Psoas muscle (tissue), 8 donors: ENCODE measurements around the gene GPA33. TPM values are rescaled to one million over a fixed set of nuclear protein-coding genes. Genes with fewer than 3 reads are reported as not detected.

Experiments
- ATAC-seq, 4 donors: fragments of 200-7000 bp; cut with Tn5 transposase; one replicate each; pipeline ENCODE4 v1.9.1; 2020; ENCODE audit warnings: moderate library complexity in 3 of 4, mild to moderate bottlenecking in 2 of 4
- DNase-seq, 2 donors: peaks; one replicate each; pipeline ENCODE4 v3.0.0-alpha.2; 2020
- H3K27ac ChIP-seq: fragments of 200-600 bp; one replicate; pipeline ENCODE4 v1.8.0; 2022
- H3K27me3 ChIP-seq, 3 donors: fragments of 200-600 bp in 1 of 3; one replicate each; pipeline versions ENCODE4 v1.6.1 to v1.8.0; 2013 to 2022; ENCODE audit warnings: low read length in 2 of 3, mild to moderate bottlenecking in 2 of 3, moderate library complexity in 1 of 3; ENCODE audit not compliant: insufficient read depth in 3 of 3
- H3K36me3 ChIP-seq, 2 donors: fragments of 200-600 bp in 1 of 2; one replicate each; pipeline versions ENCODE4 v1.6.1 to v1.8.0; 2013 to 2022; ENCODE audit warnings: low read depth in 1 of 2, mild to moderate bottlenecking in 1 of 2, moderate library complexity in 1 of 2; ENCODE audit not compliant: insufficient read depth in 1 of 2
- H3K4me1 ChIP-seq: fragments of 200-600 bp; one replicate; pipeline ENCODE4 v1.8.0; 2022
- H3K4me3 ChIP-seq: fragments of 200-600 bp; one replicate; pipeline ENCODE4 v1.8.0; 2022; ENCODE audit warnings: mild to moderate bottlenecking
- H3K9me3 ChIP-seq: fragments of 200-600 bp; one replicate; pipeline ENCODE4 v1.8.0; 2022
- WGBS, 3 donors: extraction: QIAGEN DNeasy Blood & Tissue Kit; methylation state at CpG; one replicate each; pipeline versions ENCODE4 v1.1.6 to v1.1.7; 2013; 5-methylcytosine and 5-hydroxymethylcytosine counted together
- intact Hi-C, 2 donors: fragments of 100-400 bp; cut with DNase I; formaldehyde crosslinking; loops; one replicate each; pipeline versions ENCODE4 v1.11.0 to v1.14.2; 2022
- polyA plus RNA-seq, 3 donors: library from polyadenylated mRNA; stranded (reverse); fragments of 200-250 nt; gene quantifications; one replicate each; pipeline ENCODE4 v1.2.3, GENCODE V29; 2013
- total RNA-seq, 4 donors: library from RNA; stranded (reverse); fragmentation: NEBNext Ultra II Directional in 2 of 4; extraction: Animal tissue kit (Norgen Biotek cat#: 25700) in 2 of 4; gene quantifications; one replicate each; pipeline versions ENCODE4 v1.2.1 to v1.2.4, GENCODE V29; 2021 to 2023
- TF ChIP-seq, protein P1 (sequence below): fragments of 200-600 bp; IDR thresholded peaks from one replicate; pipeline ENCODE4 v1.8.0; 2022; ENCODE audit warnings: antibody characterized with exemption
- donor health status: healthy with polysubstance abuse.
- donor health status: DM: no; HTN: no; CAD: no; lungs with moderate emphysema.
- donor health status: Bipolar disorder and iron deficiency.
- donor health status: healthy.
- donor health status: DM: yes; HTN: yes; CAD: no.
- donor health status: DM: no; HTN: no; CAD: no.
- donor health status: DM: no; HTN: no; CAD: no.
- donor health status: DM: yes; HTN: yes; CAD: no.

GPA33 gene
- total and polyA plus RNA-seq, 7 donors, result 0.06 to 2.2 (median 0.12) TPM; not detected in 2

DNA sequence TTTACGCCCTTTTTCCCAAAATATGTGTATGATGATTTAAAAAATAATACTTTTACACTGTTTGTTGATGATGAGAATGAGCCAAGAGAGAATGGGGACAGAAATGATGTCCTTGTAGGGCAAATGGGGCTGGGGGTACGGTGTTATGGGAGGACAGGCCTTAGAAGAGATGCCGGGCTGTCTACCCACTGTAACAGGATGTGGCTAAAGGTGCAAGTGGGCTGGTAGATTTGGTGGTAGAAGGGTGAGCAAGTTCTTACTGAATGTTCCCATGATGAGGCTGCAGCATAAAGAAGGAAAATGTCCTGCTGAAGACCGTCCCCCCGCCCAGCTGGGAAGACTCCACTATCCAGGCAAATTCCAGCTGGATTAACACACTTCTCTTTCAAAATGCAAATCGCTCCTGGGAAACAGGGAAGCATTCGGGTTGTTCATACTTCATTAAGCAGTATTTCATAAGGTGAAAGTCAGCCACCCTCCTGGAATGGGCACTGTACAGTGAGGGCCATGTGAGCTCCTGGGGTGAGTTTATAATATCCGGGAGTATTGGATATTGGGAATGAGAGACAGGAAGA, 14.0 kb downstream of the GPA33 start:
- TF ChIP-seq, protein P1, sequence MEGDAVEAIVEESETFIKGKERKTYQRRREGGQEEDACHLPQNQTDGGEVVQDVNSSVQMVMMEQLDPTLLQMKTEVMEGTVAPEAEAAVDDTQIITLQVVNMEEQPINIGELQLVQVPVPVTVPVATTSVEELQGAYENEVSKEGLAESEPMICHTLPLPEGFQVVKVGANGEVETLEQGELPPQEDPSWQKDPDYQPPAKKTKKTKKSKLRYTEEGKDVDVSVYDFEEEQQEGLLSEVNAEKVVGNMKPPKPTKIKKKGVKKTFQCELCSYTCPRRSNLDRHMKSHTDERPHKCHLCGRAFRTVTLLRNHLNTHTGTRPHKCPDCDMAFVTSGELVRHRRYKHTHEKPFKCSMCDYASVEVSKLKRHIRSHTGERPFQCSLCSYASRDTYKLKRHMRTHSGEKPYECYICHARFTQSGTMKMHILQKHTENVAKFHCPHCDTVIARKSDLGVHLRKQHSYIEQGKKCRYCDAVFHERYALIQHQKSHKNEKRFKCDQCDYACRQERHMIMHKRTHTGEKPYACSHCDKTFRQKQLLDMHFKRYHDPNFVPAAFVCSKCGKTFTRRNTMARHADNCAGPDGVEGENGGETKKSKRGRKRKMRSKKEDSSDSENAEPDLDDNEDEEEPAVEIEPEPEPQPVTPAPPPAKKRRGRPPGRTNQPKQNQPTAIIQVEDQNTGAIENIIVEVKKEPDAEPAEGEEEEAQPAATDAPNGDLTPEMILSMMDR, result no peak
- H3K27ac ChIP-seq, result no peak overlapping the region
- no peaks in the 10 kb centered on the region for H3K36me3 ChIP-seq
- ATAC-seq (no peak), DNase-seq (no peak)
- intact Hi-C loops, result no loop called here
- no peaks in the 10 kb centered on the region for H3K27me3 ChIP-seq
- H3K4me1 ChIP-seq, result no peaks in the 10 kb centered on the region
- no peaks in the 10 kb centered on the region for H3K9me3 ChIP-seq
- H3K4me3 ChIP-seq, result no peak overlapping the region
- 79 to 80% (median 80%) methylated on average over 8 of the region's 8 CpGs for WGBS, 3 donors

DNA sequence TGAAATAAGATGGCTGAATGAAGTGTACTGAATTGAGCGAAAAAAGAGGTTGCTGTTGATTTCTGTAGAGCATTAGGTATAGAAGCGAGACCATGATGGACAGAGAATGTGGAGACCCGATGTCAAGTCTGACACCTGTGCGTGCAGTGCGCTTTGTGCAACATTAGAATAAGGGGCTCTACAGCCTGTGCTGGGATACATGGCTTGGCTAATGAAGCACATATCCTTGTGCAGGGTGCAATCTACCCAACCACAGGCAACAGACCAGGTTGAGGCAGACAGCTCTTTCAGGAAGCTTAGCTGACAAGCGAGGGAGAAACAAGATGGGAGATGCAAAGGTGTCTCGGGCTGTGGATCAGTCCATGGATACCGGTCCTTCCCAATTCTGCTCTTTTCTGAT, 18.9 kb downstream of the GPA33 start:
- WGBS, 3 donors, result 97 to 98% (median 97%) methylated on average over 8 of the region's 8 CpGs
- Histone ChIP-seq H3K36me3 (no peaks in the 10 kb centered on the region), H3K4me1 (no peaks in the 10 kb centered on the region), H3K9me3 (no peaks in the 10 kb centered on the region), H3K4me3 (no peak overlapping the region), H3K27me3 (no peaks in the 10 kb centered on the region), H3K27ac (no peak overlapping the region)
- TF ChIP-seq, protein P1, result no peak
- intact Hi-C loops, result no loop called here
- DNase-seq (no peak), ATAC-seq (no peak)

DNA sequence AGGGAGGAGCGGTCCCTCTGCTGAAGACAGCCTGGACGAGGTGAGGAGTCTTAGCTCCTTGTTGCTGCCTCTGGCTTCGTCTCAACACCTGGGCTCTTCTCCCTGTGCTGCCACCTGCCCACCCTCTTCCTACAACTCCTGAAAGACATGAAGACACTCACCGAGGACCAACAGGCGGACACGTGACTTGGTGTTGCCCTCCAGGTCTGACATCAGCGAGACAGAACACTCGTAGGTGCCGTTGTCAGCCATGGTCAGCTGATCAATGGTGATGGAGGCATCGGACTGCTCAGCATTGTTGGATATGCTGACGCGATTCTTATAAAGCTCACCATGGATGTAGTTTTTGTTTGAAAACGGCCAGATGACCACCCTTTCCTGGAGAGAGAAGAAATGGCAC, 21.4 kb downstream of the GPA33 start:
- Histone ChIP-seq H3K27ac (no peak overlapping the region), H3K27me3 (no peaks in the 10 kb centered on the region), H3K4me3 (no peak overlapping the region), H3K4me1 (no peaks in the 10 kb centered on the region), H3K36me3 (no peaks in the 10 kb centered on the region), H3K9me3 (no peaks in the 10 kb centered on the region)
- TF ChIP-seq, protein P1, result no peak
- intact Hi-C loops, result loop anchor here (5.0 kb wide), 4 partner anchors 59 to 464 kb away; no protein-coding TSS in a partner anchor
- WGBS, 3 donors, result 88 to 93% (median 90%) methylated on average over 13 of the region's 13 CpGs
- ATAC-seq (no peak), DNase-seq (no peak)

DNA sequence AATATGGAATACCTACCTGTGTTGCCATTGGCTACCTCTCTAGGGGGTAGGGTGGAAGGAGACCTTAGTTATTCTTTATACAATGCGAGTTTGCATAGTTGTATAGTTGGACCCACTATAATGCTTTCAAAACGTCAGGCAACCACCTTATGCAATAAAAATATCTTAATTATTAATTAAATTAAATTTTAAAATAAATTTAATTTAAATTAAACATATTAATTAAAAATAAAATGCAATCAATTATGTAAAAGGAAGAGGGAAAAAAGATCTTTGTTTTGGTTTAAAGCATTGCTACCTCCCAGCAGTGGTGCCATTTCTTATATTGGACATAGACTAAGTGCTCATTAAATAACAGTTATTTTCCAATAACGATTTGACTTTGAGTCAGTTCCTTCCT, 22.3 kb downstream of the GPA33 start:
- Histone ChIP-seq H3K36me3 (no peaks in the 10 kb centered on the region), H3K4me1 (no peaks in the 10 kb centered on the region), H3K27me3 (no peaks in the 10 kb centered on the region), H3K9me3 (no peaks in the 10 kb centered on the region), H3K27ac (no peak overlapping the region), H3K4me3 (no peak overlapping the region)
- intact Hi-C loops, result loop anchor here (2.0 to 5.0 kb wide), 6 partner anchors 59 to 464 kb away; no protein-coding TSS in a partner anchor
- ATAC-seq (no peak), DNase-seq (no peak)
- WGBS, 3 donors, result 82 to 87% (median 84%) methylated on average over 3 of the region's 3 CpGs
- TF ChIP-seq, protein P1, result no peak
